HEK293T (cell line): ENCODE results near the gene AMZ2.
"Not testable (repeated sequence)": the region's sequence is repeated elsewhere in the genome, so short reads cannot be mapped to it uniquely, and the experiment has no call there.

ENCODE experiments used
- CTCF ChIA-PET: fragments of 350-600 bp; formaldehyde crosslinking; extraction: SDS; loops from one replicate; lab custom pipeline; 2021; ENCODE audit warnings: antibody characterized with exemption, inconsistent platforms; lab: Yijun Ruan, JAX
- POLR2A ChIA-PET: fragments of 350-600 bp; formaldehyde crosslinking; extraction: SDS; loops from one replicate; lab custom pipeline; 2020; ENCODE audit warnings: antibody characterized with exemption, inconsistent platforms; lab: Yijun Ruan, JAX
- DNase-seq: peaks from one replicate; pipeline ENCODE4 v3.0.0; 2012; ENCODE audit warnings: mixed read lengths; ENCODE audit errors: extremely low spot score
- ARNT ChIP-seq: fragments of 450-650 bp; IDR thresholded peaks from 2 replicates; pipeline ENCODE4 v1.6.1; 2017; ENCODE audit warnings: mild to moderate bottlenecking
- BHLHE40 ChIP-seq: fragments of 450-650 bp; IDR thresholded peaks from 2 replicates; pipeline ENCODE4 v1.6.1; 2016; ENCODE audit warnings: mild to moderate bottlenecking, moderate library complexity, borderline replicate concordance
- CTBP1 ChIP-seq: fragments of 450-650 bp; IDR thresholded peaks from 2 replicates; pipeline ENCODE4 v1.6.1; 2016; ENCODE audit warnings: borderline replicate concordance
- ELF4 ChIP-seq: fragments of 450-650 bp; IDR thresholded peaks from 2 replicates; pipeline ENCODE4 v1.6.1; 2017; ENCODE audit warnings: antibody characterized with exemption
- FOXA1 ChIP-seq: fragments of 450-650 bp; IDR thresholded peaks from 2 replicates; pipeline ENCODE4 v1.6.1; 2016; ENCODE audit warnings: mild to moderate bottlenecking
- FOXK2 ChIP-seq: fragments of 450-650 bp; IDR thresholded peaks from 2 replicates; pipeline ENCODE4 v1.6.1; 2016; ENCODE audit warnings: mild to moderate bottlenecking
- FOXM1 ChIP-seq: fragments of 450-650 bp; IDR thresholded peaks from 2 replicates; pipeline ENCODE4 v1.6.1; 2017; ENCODE audit warnings: mild to moderate bottlenecking, borderline replicate concordance
- HDGF ChIP-seq: fragments of 450-650 bp; IDR thresholded peaks from 2 replicates; pipeline ENCODE4 v1.6.1; 2017; ENCODE audit warnings: antibody characterized with exemption, borderline replicate concordance
- L3MBTL2 ChIP-seq: fragments of 450-650 bp; conservative IDR thresholded peaks from 2 replicates; pipeline ENCODE4 v1.6.1; 2016; ENCODE audit warnings: mild to moderate bottlenecking
- LEF1 ChIP-seq: fragments of 450-650 bp; IDR thresholded peaks from 2 replicates; pipeline ENCODE4 v1.6.1; 2017; ENCODE audit warnings: mild to moderate bottlenecking, borderline replicate concordance
- NFRKB ChIP-seq: fragments of 450-650 bp; IDR thresholded peaks from 2 replicates; pipeline ENCODE4 v1.6.1; 2016; ENCODE audit warnings: mild to moderate bottlenecking, moderate library complexity
- SP1 ChIP-seq: fragments of 450-650 bp; IDR thresholded peaks from 2 replicates; pipeline ENCODE4 v1.6.1; 2017
- SUZ12 ChIP-seq: fragments of 450-650 bp; IDR thresholded peaks from 2 replicates; pipeline ENCODE4 v1.6.1; 2016; ENCODE audit warnings: mild to moderate bottlenecking
- TARDBP ChIP-seq: fragments of 450-650 bp; IDR thresholded peaks from 2 replicates; pipeline ENCODE4 v1.6.1; 2016
- ZNF384 ChIP-seq: fragments of 450-650 bp; IDR thresholded peaks from 2 replicates; pipeline ENCODE4 v1.6.1; 2016
- TF ChIP-seq, protein P1 (sequence below): fragments of 450-650 bp; IDR thresholded peaks from 2 replicates; pipeline ENCODE4 v1.6.1; 2016

The AMZ2 gene, protein sequence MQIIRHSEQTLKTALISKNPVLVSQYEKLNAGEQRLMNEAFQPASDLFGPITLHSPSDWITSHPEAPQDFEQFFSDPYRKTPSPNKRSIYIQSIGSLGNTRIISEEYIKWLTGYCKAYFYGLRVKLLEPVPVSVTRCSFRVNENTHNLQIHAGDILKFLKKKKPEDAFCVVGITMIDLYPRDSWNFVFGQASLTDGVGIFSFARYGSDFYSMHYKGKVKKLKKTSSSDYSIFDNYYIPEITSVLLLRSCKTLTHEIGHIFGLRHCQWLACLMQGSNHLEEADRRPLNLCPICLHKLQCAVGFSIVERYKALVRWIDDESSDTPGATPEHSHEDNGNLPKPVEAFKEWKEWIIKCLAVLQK

GRCh38 chr17:68247445-68248198, at the start of gene AMZ2:
TSS of gene AMZ2 (plus strand) at chr17:68248043. CDS start at chr17:68250188, 2,145 bp downstream.
- DNase-seq: peak; percentile 97
- TF ChIP-seq TARDBP (no peak), L3MBTL2 (peak; percentile 86), SUZ12 (no peak), SP1 (peak; percentile 45; the same call in 1 of the 2 replicates)
- ChIA-PET CTCF (interaction anchor here (0.6 to 1.0 kb wide), 4 partner anchors 11 to 215 kb away, joined by 3 to 8 read pairs (median 3); no protein-coding TSS in a partner anchor), POLR2A (interaction anchor here (0.6 to 3.4 kb wide), 26 partner anchors 9 to 265 kb away, joined by 3 to 19 read pairs (median 4); partner anchors contain the start of genes ARSG, PRKAR1A, SLC16A6 and WIPI1)

GRCh38 chr17:68198931-68199836, 48.7 kb upstream of the AMZ2 start:
- ChIA-PET POLR2A (interaction anchor here (0.6 to 2.7 kb wide), 2 partner anchors 49 to 164 kb away, joined by 3 to 11 read pairs; partner anchors contain the start of genes AMZ2 and KPNA2), CTCF (interaction anchor here (0.6 to 2.6 kb wide), 4 partner anchors 14 to 88 kb away, joined by 3 to 9 read pairs (median 6); no protein-coding TSS in a partner anchor)
- no peak for DNase-seq
- no peak for TF ChIP-seq TARDBP
- no peak for TF ChIP-seq SP1
- no peak for TF ChIP-seq SUZ12

DNA sequence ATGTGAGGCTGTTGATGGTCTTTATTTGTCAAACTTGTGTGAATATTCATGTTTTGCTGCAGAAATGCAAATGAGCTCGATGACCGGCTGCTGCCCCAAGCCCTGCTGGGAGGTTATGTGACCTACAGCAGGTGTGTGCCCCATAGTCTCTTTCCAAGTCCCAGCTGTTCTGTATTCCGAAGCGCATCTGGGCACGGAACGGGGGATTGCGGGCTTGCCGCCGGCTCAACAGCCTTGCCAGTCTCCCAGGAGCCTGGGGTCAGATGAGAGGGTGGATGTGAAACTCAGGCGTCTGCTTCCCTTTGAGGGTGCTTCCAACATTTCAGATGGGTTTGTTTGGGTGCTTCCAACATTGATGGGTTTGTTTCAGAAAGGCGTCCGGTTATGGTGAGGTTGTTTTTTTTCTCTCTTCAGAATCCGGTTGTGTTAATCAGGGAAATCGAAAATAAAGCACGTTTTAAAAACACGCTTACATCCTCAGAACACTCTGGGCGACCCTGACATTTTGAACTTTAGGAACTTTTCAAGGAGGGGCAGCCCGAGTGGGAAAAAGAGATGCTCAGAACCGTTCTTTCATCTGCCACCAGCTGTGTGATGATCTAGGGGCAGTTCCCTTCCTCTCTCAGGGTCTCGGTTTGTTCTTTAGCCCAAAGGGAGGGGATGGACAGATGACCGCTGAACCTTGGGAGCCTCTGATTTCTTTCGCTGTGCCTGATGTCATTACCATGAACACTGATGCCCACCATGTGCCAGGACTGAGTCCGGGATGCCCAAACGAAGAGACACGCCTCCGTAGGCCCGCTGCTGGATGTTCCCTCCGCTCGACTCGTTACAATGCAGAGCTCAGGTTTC, 47.8 kb upstream of the AMZ2 start:
- CTCF ChIA-PET: interaction anchor here (0.6 to 2.6 kb wide), 14 partner anchors 13 to 1697 kb away, joined by 3 to 9 read pairs (median 3); no protein-coding TSS in a partner anchor
- DNase-seq: no peak
- POLR2A ChIA-PET: interaction anchor here (0.6 to 2.7 kb wide), 2 partner anchors 48 to 165 kb away, joined by 3 to 11 read pairs; partner anchors contain the start of genes AMZ2 and KPNA2

DNA sequence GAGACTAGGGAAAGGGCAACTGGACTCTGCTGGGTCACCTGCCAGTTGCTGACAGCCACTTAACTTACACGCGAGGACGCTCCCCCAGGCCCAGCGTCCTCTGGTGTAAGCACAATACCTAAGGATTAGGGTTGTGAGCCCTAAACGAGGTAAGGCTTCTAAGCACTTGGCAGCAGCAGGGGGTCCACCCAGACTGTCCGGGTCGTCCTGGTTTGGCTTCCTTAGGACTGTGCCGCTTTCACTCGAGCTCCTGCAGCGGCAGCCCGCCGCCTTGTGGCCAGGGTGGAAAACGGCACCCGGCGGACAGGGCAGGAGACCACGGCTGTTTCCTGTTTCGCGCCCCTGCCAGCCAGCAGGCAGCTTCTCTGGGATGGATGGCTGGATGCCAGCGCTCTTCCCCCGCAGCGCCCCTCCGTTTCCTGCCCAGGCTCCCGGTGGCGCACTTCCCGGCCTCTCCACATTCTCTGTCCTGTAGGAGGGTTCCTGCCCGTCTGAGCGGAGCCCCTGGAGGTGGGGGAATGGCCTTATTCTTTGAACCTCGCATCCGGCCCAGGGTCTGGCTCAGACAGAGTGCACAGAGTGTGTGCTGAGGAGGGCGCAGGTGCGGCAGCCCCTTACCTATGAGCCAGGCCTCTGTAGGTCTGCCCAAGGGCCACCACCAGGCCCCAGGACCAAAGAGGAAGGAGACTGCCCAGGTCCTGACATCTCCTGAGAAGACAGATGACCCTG, 47.0 kb upstream of the AMZ2 start:
- CTCF ChIA-PET: interaction anchor here (0.6 to 2.6 kb wide), 12 partner anchors 14 to 1698 kb away, joined by 3 to 9 read pairs (median 3); no protein-coding TSS in a partner anchor
- DNase-seq: peak; percentile 77
- POLR2A ChIA-PET: interaction anchor here (2.7 kb wide), 1 partner anchor 47 kb away, joined by 11 read pairs; the partner anchor contains the start of gene AMZ2
- TF ChIP-seq CTBP1: no peak
- no peak for TF ChIP-seq BHLHE40
- TF ChIP-seq ZNF384: no peak
- no peak for TF ChIP-seq LEF1
- TF ChIP-seq SUZ12: no peak
- TF ChIP-seq SP1: no peak
- TF ChIP-seq L3MBTL2: no peak
- TF ChIP-seq ARNT: no peak
- TF ChIP-seq ELF4: no peak
- TF ChIP-seq HDGF: no peak
- TF ChIP-seq, protein P1, sequence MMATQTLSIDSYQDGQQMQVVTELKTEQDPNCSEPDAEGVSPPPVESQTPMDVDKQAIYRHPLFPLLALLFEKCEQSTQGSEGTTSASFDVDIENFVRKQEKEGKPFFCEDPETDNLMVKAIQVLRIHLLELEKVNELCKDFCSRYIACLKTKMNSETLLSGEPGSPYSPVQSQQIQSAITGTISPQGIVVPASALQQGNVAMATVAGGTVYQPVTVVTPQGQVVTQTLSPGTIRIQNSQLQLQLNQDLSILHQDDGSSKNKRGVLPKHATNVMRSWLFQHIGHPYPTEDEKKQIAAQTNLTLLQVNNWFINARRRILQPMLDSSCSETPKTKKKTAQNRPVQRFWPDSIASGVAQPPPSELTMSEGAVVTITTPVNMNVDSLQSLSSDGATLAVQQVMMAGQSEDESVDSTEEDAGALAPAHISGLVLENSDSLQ: no peak
- no peak for TF ChIP-seq FOXM1
- TF ChIP-seq FOXA1: no peak
- TF ChIP-seq NFRKB: no peak
- no peak for TF ChIP-seq TARDBP
- no peak for TF ChIP-seq FOXK2

More for the DNA sequence above, 47.8 kb upstream of the AMZ2 start:
- TF ChIP-seq CTBP1 (no peak), ZNF384 (no peak), ELF4 (no peak), SUZ12 (no peak), FOXK2 (no peak), NFRKB (no peak), BHLHE40 (no peak), SP1 (no peak), ARNT (no peak), FOXM1 (no peak)
- TF ChIP-seq, protein P1: no peak

DNA sequence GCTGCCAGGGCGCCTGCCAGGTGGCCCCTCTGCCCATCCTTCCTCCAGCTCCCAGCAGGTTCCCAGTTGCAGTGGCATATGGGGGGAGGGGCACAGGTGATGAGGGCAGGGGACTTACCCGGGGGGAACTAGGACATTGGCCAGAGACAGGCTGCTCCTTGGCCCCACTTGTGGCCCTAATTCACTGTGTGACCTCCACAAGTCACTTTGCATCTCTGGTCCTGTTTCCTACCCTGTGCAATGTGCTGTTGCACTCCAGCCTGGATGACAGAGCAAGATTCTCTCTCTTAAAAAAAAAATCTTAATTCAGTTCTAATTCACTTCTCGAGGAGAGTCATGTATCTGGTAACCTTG, 46.4 kb upstream of the AMZ2 start:
- not testable (repeated sequence) for DNase-seq
- POLR2A ChIA-PET: interaction anchor here (2.7 kb wide), 1 partner anchor 47 kb away, joined by 11 read pairs; the partner anchor contains the start of gene AMZ2
- CTCF ChIA-PET: interaction anchor here (0.7 to 2.6 kb wide), 7 partner anchors 17 to 182 kb away, joined by 3 to 8 read pairs (median 6); no protein-coding TSS in a partner anchor

- POLR2A ChIA-PET, DNase-seq: not testable (repeated sequence)
- CTCF ChIA-PET: interaction anchor here (0.6 to 0.7 kb wide), 2 partner anchors 22 to 93 kb away, joined by 3 read pairs; no protein-coding TSS in a partner anchor
Measured at GRCh38 chr17:68202321-68202720, 45.5 kb upstream of the AMZ2 start.
